Mesenchymal stem cell (in vitro differentiated cells and primary cell): Measurements from ENCODE around the gene ILDR1.

Experiments
- DNase-seq: peaks from one replicate; pipeline ENCODE4 v3.0.0-alpha.2; 2013
- H2AFZ ChIP-seq: one replicate; pipeline ENCODE4 v1.6.1; 2013; ENCODE audit warnings: low read depth, mild to moderate bottlenecking, control low read depth, inconsistent platforms, low read length, moderate library complexity
- H2AK5ac ChIP-seq: 2 replicates; pipeline ENCODE4 v1.6.1; 2013; ENCODE audit warnings: low read length, moderate library complexity, mild to moderate bottlenecking, inconsistent platforms; ENCODE audit not compliant: severe bottlenecking
- H2BK120ac ChIP-seq: one replicate; pipeline ENCODE4 v1.6.1; 2013; ENCODE audit warnings: low read depth, mild to moderate bottlenecking, inconsistent platforms, low read length, moderate library complexity
- H2BK12ac ChIP-seq, 2 experiments: one replicate each; pipeline ENCODE4 v1.6.1; 2013; ENCODE audit warnings: inconsistent platforms in 2 of 2, low read length in 2 of 2, mild to moderate bottlenecking in 2 of 2, moderate library complexity in 2 of 2, control low read depth in 1 of 2
- H2BK15ac ChIP-seq: one replicate; pipeline ENCODE4 v1.6.1; 2013; ENCODE audit warnings: mild to moderate bottlenecking, low read depth, inconsistent platforms; ENCODE audit not compliant: poor library complexity, severe bottlenecking
- H2BK5ac ChIP-seq: 2 replicates; pipeline ENCODE4 v1.6.1; 2013; ENCODE audit warnings: low read depth, mild to moderate bottlenecking, low read length, control low read depth, inconsistent platforms; ENCODE audit not compliant: poor library complexity, severe bottlenecking
- H3K14ac ChIP-seq, 2 experiments: one replicate each; pipeline ENCODE4 v1.6.1; 2013; ENCODE audit warnings: inconsistent platforms in 2 of 2, low read length in 2 of 2, control low read depth in 1 of 2, mild to moderate bottlenecking in 1 of 2, moderate library complexity in 1 of 2
- H3K18ac ChIP-seq, 2 experiments: one replicate each; pipeline ENCODE4 v1.6.1; 2013; ENCODE audit warnings: inconsistent platforms in 2 of 2, low read length in 2 of 2, control low read depth in 1 of 2, low read depth in 1 of 2, mild to moderate bottlenecking in 1 of 2
- H3K23ac ChIP-seq, 2 experiments: one replicate each; pipeline ENCODE4 v1.6.1; 2013; ENCODE audit warnings: inconsistent platforms in 2 of 2, low read length in 2 of 2, mild to moderate bottlenecking in 2 of 2, moderate library complexity in 2 of 2, control low read depth in 1 of 2
- H3K27ac ChIP-seq: 2 replicates; pipeline ENCODE4 v1.5.1; 2013; ENCODE audit warnings: mild to moderate bottlenecking, moderate library complexity, low read length, control low read depth, inconsistent platforms; ENCODE audit not compliant: poor library complexity, severe bottlenecking
- H3K27me3 ChIP-seq, 2 experiments: 2 replicates each; pipeline versions ENCODE4 v1.6.1 to v1.7.0; 2013; ENCODE audit warnings: low read length in 2 of 2, mild to moderate bottlenecking in 2 of 2, moderate library complexity in 2 of 2, control low read depth in 1 of 2, inconsistent platforms in 1 of 2; ENCODE audit not compliant: control insufficient read depth in 1 of 2, insufficient read depth in 1 of 2
- H3K36me3 ChIP-seq, 2 experiments: 2 replicates each; pipeline versions ENCODE4 v1.6.1 to v1.7.0; 2013; ENCODE audit warnings: low read length in 2 of 2, control low read depth in 1 of 2, inconsistent platforms in 1 of 2, low read depth in 1 of 2, mild to moderate bottlenecking in 1 of 2; ENCODE audit not compliant: insufficient read depth in 2 of 2, control insufficient read depth in 1 of 2
- H3K4ac ChIP-seq, 2 experiments: one replicate each; pipeline ENCODE4 v1.6.1; 2013; ENCODE audit warnings: inconsistent platforms in 2 of 2, low read length in 2 of 2, mild to moderate bottlenecking in 2 of 2, moderate library complexity in 2 of 2, control low read depth in 1 of 2, low read depth in 1 of 2
- H3K4me1 ChIP-seq: 2 replicates; pipeline ENCODE4 v1.6.1; 2013; ENCODE audit warnings: low read depth, low read length, control low read depth; ENCODE audit not compliant: control insufficient read depth, insufficient read depth
- H3K4me2 ChIP-seq: 2 replicates; pipeline ENCODE4 v1.6.1; 2013; ENCODE audit warnings: low read length, mild to moderate bottlenecking, inconsistent platforms; ENCODE audit not compliant: poor library complexity, severe bottlenecking
- H3K4me3 ChIP-seq, 2 experiments: 2 replicates each; pipeline versions ENCODE4 v1.5.1 to v1.7.0; 2013; ENCODE audit warnings: low read length in 2 of 2, mild to moderate bottlenecking in 2 of 2, control low read depth in 1 of 2, low read depth in 1 of 2; ENCODE audit not compliant: insufficient read depth in 1 of 2
- H3K79me1 ChIP-seq: replicated peaks from 2 replicates; pipeline ENCODE4 v1.6.1; 2013; ENCODE audit warnings: mild to moderate bottlenecking, control low read depth, low read length, inconsistent platforms; ENCODE audit not compliant: poor library complexity, severe bottlenecking
- H3K9ac ChIP-seq: 2 replicates; pipeline ENCODE4 v1.7.0; 2013; ENCODE audit warnings: mild to moderate bottlenecking, low read length, moderate library complexity
- H3K9me3 ChIP-seq: 2 replicates; pipeline ENCODE4 v1.7.0; 2013; ENCODE audit warnings: mild to moderate bottlenecking, low read length; ENCODE audit not compliant: control insufficient read depth
- H4K8ac ChIP-seq: one replicate; pipeline ENCODE4 v1.6.1; 2013; ENCODE audit warnings: inconsistent platforms, mild to moderate bottlenecking, low read length, moderate library complexity
- H4K91ac ChIP-seq: one replicate; pipeline ENCODE4 v1.6.1; 2013; ENCODE audit warnings: mild to moderate bottlenecking, low read length, inconsistent platforms
- WGBS: methylation state at CpG from one replicate; pipeline ENCODE4 v1.1.7; 2013; ENCODE audit warnings: mixed read lengths; 5-methylcytosine and 5-hydroxymethylcytosine counted together

ILDR1 gene

DNA sequence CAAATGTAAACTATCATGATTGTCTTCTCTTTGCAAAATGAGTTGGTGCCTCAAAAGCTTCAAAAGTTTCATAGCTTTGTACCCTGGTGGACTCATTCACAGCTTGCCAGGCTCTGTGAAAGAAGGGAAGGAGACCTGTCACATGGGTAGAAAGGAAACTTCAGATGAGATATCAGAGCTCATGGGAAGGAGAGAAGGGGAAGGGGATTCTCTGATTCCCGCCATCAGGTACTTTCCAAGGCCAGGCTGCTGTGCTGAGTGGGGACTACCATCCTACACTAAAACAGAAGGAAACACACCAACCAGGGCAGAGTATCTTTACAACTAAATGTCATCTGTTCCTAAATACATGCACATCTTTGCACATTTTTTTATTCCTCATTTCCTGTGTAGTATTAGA, 9.2 kb downstream of the ILDR1 start:
- DNase-seq = no peak
- H4K91ac ChIP-seq = no peak overlapping the region
- no CpG with 5 or more reads among the region's 1 CpG for WGBS
- no peak overlapping the region for H3K27ac ChIP-seq
- no peak overlapping the region for H3K4me2 ChIP-seq
- no peak overlapping the region for H2AFZ ChIP-seq
- no peak overlapping the region for H3K9ac ChIP-seq
- no peak overlapping the region for H2BK120ac ChIP-seq
- no peak overlapping the region for H4K8ac ChIP-seq
- H3K9me3 ChIP-seq = no peaks in the 10 kb centered on the region
- no peaks in the 10 kb centered on the region for H3K79me1 ChIP-seq
- H3K4ac ChIP-seq = no peak overlapping the region
- no peak overlapping the region for H2AK5ac ChIP-seq
- no peak overlapping the region for H3K23ac ChIP-seq
- H2BK15ac ChIP-seq = no peak overlapping the region
- no peaks in the 10 kb centered on the region for H3K4me1 ChIP-seq
- peaks cover 8 to 20% of the 10 kb centered on the region in 2 experiments for H3K27me3 ChIP-seq
- H3K36me3 ChIP-seq = no peaks in the 10 kb centered on the region
- no peak overlapping the region for H2BK12ac ChIP-seq
- no peak overlapping the region for H3K14ac ChIP-seq
- no peak overlapping the region for H2BK5ac ChIP-seq
- no peak overlapping the region for H3K4me3 ChIP-seq
- no peak overlapping the region for H3K18ac ChIP-seq

DNA sequence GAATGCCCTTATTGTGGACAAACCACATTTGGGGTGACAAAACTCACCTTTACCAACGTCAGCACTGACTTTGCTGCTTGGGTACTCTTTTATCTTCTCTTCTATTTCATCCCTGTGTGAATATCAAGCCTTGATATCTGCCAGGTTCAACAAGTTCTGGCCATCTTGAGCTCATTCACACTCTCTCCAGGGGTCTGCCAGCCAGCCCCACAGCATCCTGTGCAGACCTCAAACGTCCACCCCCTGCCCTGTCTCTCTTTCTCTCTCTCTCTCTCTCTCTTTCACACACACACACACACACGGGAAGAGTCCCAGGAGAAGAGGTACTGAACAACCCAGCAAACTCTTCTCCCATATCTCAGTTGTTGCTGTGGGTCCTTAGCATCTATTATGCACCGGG, 10.7 kb downstream of the ILDR1 start:
- Histone ChIP-seq H3K18ac (no peak overlapping the region), H3K23ac (no peak overlapping the region), H3K27me3 (peaks cover 8 to 20% of the 10 kb centered on the region in 2 experiments), H4K91ac (no peak overlapping the region), H2AFZ (no peak overlapping the region), H3K4me2 (no peak overlapping the region), H2BK15ac (no peak overlapping the region), H2BK120ac (no peak overlapping the region), H2BK5ac (no peak overlapping the region), H2BK12ac (no peak overlapping the region), H3K36me3 (no peaks in the 10 kb centered on the region), H3K9me3 (no peaks in the 10 kb centered on the region), H3K4ac (no peak overlapping the region), H3K27ac (no peak overlapping the region), H3K4me3 (no peak overlapping the region), H3K79me1 (no peaks in the 10 kb centered on the region), H3K4me1 (no peaks in the 10 kb centered on the region), H4K8ac (no peak overlapping the region), H3K14ac (no peak overlapping the region), H2AK5ac (no peak overlapping the region), H3K9ac (no peak overlapping the region)
- no peak for DNase-seq
- WGBS = 21% methylated on average over 4 of the region's 4 CpGs

DNA sequence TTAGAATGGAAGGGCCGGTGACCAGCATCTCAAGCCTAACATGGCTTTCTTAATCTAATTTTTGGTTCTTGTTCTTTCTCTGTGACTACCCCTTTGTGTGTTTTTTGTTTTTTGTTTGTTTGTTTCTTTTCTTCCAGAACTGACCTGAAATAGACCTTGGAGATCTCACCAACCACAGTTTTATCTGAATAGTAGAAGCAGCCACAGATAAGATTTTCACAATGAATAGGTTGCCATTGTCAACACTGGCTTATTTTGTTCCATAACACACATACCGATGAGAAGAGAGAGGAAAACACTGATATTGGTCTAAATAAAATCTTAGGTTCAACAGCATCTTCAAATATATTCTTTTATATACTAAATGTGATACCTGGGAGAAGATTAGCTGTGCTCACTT, 11.5 kb downstream of the ILDR1 start:
- peaks cover 8 to 15% of the 10 kb centered on the region in 2 experiments for H3K27me3 ChIP-seq
- no peak overlapping the region for H3K9ac ChIP-seq
- H2BK5ac ChIP-seq = no peak overlapping the region
- H2BK12ac ChIP-seq = no peak overlapping the region
- no peak overlapping the region for H3K4ac ChIP-seq
- H3K4me2 ChIP-seq = no peak overlapping the region
- H3K36me3 ChIP-seq = no peaks in the 10 kb centered on the region
- WGBS = 67% methylated on average over 1 of the region's 2 CpGs
- no peak overlapping the region for H3K18ac ChIP-seq
- no peaks in the 10 kb centered on the region for H3K4me1 ChIP-seq
- H3K27ac ChIP-seq = no peak overlapping the region
- H2AFZ ChIP-seq = no peak overlapping the region
- H2BK120ac ChIP-seq = no peak overlapping the region
- no peak for DNase-seq
- no peaks in the 10 kb centered on the region for H3K79me1 ChIP-seq
- no peak overlapping the region for H2BK15ac ChIP-seq
- no peak overlapping the region for H3K14ac ChIP-seq
- no peak overlapping the region for H3K23ac ChIP-seq
- H4K8ac ChIP-seq = no peak overlapping the region
- no peak overlapping the region for H4K91ac ChIP-seq
- H2AK5ac ChIP-seq = no peak overlapping the region
- H3K9me3 ChIP-seq = no peaks in the 10 kb centered on the region
- no peak overlapping the region for H3K4me3 ChIP-seq

DNA sequence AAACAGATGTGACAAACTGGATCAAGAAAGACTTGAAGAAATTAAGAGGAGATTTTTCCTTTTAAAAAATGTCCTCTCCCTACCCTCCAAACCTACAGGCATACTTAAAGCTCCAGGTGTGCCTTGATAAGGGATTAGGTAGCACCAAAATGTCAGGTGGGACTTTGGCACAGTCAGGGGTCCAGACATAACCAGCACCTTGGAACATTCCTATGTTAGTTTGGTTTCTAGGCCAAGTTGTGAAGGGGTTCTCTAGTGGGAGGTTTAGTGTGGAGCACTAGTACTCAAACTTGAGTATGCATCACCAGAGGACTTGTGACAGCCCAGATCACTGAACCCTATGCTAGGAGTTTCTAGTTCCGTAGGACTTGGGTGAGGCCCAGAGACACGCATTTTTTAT, 13.9 kb downstream of the ILDR1 start:
- Histone ChIP-seq H3K4me3 (no peak overlapping the region), H4K8ac (no peak overlapping the region), H2BK120ac (no peak overlapping the region), H3K27ac (no peak overlapping the region), H3K27me3 (peaks cover 5 to 15% of the 10 kb centered on the region in 2 experiments), H3K18ac (no peak overlapping the region), H2AK5ac (no peak overlapping the region), H3K23ac (no peak overlapping the region), H3K4me1 (no peaks in the 10 kb centered on the region), H3K36me3 (no peaks in the 10 kb centered on the region), H3K9me3 (no peaks in the 10 kb centered on the region), H3K4ac (no peak overlapping the region), H2BK5ac (no peak overlapping the region), H2BK15ac (no peak overlapping the region), H4K91ac (no peak overlapping the region), H3K79me1 (no peaks in the 10 kb centered on the region), H3K9ac (no peak overlapping the region), H3K14ac (no peak overlapping the region), H3K4me2 (no peak overlapping the region), H2AFZ (no peak overlapping the region), H2BK12ac (no peak overlapping the region)
- no peak for DNase-seq
- WGBS = 100% methylated on average over 1 of the region's 2 CpGs
